Astrocyte (in vitro differentiated cells and primary cell): ENCODE measurements around the gene HNMT.
A peak's percentile ranks its signal among the peaks of the same experiment; 100 is the strongest.

Experiments
- EZH2 ChIP-seq: IDR thresholded peaks from 2 replicates; pipeline ENCODE4 v1.6.1; 2012; ENCODE audit warnings: mild to moderate bottlenecking, low read length, inconsistent platforms; ENCODE audit not compliant: insufficient read depth
- TF ChIP-seq, protein P1 (sequence below): IDR thresholded peaks from 2 replicates; pipeline ENCODE4 v1.5.1; 2011; ENCODE audit warnings: low read depth, mild to moderate bottlenecking, inconsistent platforms, low read length, moderate library complexity; ENCODE audit not compliant: insufficient read depth

DNA sequence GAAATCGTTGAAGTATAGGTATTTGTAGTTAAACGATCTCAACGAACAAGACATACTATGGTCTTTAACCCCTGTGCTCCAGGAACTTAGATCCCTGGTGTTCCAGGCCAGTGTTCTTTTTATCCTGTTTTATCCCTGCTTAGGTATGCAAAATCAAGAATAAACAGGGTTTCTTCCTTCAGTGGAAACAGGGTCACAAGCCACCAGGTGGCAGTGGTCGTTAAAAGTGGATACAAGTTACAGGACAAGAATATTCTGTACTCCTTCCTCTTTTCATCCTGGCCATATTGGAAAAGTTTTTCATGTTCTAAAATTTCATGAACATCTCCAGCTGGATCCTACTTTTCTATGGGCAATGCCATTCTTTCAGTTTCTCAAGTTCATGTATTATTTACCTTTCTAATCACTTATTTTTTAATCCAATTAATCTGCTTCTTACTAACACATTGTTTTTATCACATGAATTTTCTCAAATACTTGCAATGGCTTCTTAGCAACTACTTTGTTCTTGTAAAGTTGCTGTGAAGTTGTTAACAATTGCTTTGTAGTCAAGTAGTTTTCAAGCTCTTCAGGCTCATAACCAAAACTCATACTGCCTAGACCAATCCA is 16.4 kb upstream of the HNMT start:
- TF ChIP-seq EZH2, result no peak
- TF ChIP-seq, protein P1, sequence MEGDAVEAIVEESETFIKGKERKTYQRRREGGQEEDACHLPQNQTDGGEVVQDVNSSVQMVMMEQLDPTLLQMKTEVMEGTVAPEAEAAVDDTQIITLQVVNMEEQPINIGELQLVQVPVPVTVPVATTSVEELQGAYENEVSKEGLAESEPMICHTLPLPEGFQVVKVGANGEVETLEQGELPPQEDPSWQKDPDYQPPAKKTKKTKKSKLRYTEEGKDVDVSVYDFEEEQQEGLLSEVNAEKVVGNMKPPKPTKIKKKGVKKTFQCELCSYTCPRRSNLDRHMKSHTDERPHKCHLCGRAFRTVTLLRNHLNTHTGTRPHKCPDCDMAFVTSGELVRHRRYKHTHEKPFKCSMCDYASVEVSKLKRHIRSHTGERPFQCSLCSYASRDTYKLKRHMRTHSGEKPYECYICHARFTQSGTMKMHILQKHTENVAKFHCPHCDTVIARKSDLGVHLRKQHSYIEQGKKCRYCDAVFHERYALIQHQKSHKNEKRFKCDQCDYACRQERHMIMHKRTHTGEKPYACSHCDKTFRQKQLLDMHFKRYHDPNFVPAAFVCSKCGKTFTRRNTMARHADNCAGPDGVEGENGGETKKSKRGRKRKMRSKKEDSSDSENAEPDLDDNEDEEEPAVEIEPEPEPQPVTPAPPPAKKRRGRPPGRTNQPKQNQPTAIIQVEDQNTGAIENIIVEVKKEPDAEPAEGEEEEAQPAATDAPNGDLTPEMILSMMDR, result peak; percentile 60
